Retinal pigment epithelial cell (primary cell): ENCODE measurements around the gene SACM1L.

Experiments used
- DNase-seq: peaks from one replicate; pipeline ENCODE4 v3.0.0-alpha.2; 2010; ENCODE audit warnings: low read depth
- H3K4me3 ChIP-seq: 2 replicates; pipeline ENCODE4 v1.5.1; 2011; ENCODE audit warnings: mild to moderate bottlenecking, low read length, control low read depth, moderate library complexity
- TF ChIP-seq, protein P1 (sequence below): conservative IDR thresholded peaks from 2 replicates; pipeline ENCODE4 v1.5.1; 2011; ENCODE audit warnings: low read depth, low read length, control low read depth, inconsistent platforms

Gene SACM1L

DNA sequence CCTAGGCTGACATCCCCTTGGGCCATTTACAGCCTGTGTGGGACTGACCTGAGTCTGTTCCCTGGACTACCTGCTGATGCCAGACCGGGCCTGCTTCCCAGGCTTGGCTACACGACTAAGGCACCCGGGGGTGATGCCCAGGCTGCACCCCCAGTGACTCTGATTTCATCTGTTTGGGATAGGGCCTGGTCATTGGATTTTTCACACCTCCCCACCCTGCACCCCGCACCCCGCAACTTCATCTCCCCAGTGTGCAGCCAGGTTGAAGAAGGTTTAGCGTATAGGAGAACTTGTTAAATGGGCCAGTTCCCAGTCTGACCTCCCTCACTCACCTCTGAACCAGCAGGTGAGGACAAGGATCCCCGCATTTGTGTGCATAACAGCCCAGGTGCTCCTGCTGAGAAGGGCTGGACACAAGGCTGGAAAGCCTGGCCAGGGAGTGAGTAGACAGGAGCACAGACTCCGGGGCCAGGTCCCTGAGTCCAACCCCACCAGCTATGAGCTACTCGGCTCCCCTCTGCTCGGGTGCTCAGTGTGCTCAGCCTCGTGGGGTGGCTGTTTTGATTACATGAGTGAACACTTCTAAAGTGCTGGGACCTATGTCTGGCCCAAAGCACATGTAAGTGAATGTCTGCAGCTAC is 88.7 kb downstream of the SACM1L start:
- DNase-seq, result no peak
- TF ChIP-seq, protein P1, sequence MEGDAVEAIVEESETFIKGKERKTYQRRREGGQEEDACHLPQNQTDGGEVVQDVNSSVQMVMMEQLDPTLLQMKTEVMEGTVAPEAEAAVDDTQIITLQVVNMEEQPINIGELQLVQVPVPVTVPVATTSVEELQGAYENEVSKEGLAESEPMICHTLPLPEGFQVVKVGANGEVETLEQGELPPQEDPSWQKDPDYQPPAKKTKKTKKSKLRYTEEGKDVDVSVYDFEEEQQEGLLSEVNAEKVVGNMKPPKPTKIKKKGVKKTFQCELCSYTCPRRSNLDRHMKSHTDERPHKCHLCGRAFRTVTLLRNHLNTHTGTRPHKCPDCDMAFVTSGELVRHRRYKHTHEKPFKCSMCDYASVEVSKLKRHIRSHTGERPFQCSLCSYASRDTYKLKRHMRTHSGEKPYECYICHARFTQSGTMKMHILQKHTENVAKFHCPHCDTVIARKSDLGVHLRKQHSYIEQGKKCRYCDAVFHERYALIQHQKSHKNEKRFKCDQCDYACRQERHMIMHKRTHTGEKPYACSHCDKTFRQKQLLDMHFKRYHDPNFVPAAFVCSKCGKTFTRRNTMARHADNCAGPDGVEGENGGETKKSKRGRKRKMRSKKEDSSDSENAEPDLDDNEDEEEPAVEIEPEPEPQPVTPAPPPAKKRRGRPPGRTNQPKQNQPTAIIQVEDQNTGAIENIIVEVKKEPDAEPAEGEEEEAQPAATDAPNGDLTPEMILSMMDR, result no peak
- H3K4me3 ChIP-seq, result no peak overlapping the region

DNA sequence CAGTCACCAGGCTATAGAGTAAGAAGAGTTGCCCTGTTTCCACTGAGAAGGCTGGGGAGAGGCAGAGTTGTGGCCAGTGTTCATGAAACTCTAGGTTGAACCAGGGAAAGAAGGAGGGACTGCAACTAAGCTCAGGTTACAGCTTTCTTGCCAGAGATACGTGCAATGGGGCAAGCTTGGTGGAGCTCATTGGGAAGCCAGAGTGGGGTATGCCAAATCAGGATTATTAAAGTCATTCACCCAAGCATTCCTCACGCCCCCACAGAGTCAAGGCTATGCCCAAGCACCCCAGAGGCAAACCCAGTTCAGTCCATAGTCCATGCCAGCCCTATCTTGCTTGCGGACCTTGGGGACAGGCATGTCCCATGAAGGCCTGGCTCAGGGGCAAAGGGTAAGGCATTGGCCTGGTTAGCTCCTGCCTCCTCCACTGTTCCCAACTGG is 89.6 kb downstream of the SACM1L start:
- TF ChIP-seq, protein P1, result no peak
- DNase-seq, result no peak
- no peak overlapping the region for H3K4me3 ChIP-seq

DNA sequence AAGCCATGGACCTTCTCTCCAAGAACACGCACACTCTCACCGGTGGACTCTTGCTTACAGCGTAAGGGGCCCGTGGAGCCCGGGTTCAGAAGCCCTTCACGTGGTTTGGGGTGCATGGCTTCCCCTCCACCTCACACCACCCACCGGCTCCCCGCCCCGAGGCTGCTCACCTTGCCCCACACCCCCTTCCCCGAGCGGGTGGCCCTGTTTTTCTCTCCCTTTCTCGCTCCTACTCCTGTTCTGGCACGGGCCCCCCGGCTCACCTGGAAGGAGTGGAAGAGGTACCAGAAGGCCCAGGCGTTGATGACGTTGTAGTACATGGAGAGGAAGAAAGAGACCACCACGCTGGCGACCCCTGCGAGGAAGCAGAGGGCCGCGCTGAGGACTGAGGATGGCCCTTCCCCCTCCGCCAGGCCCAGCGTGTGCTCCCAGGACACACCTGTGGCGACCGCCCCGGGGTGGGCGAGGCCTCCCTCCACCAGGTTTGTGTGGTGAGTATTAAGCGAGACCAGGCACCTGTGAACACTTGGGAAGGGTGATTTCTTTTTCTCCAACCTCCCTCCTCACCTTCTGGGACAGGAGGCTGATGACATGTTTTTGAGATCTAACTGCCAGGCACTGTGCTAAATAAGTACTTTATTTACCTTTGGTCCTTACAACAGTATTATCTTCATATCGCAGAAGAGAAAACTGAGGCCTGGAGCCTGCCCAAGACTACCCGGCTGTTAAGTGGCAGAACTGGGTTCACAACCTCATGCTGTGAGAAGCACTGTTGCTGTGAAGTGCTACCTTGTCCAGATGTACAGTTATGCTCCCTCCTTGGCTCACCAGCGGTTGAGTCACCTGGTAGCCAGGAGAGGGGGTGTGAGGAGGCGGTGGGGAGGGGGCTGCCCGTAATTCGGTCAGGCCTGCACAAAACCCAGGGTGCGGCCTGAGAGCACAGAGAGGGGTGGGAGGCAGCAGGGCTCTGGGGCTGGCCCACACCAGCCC is 90.8 kb downstream of the SACM1L start:
- TF ChIP-seq, protein P1, result no peak
- no peak for DNase-seq

DNA sequence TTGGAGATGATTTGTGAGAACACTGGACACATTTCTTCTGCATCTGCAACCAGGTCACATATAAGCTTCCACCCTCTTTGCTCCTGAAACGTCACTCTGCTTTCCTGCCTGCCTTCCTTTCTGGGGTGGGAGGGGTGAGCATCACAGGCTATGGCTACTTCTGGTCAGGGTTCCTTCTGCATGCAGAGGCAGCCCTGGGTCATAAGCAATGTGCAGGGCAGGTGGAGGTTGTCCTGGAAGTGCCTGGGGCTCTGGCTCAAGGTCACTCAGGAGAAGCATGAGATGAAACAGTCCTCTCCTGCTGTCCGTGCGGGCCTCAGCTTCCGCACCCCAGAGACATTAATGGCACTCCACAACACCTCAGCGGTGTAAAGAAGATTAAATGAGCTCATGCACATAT is 92.1 kb downstream of the SACM1L start:
- no peak overlapping the region for H3K4me3 ChIP-seq
- DNase-seq, result no peak
- TF ChIP-seq, protein P1, result no peak

More for the DNA sequence above, 90.8 kb downstream of the SACM1L start:
- no peak overlapping the region for H3K4me3 ChIP-seq

DNA sequence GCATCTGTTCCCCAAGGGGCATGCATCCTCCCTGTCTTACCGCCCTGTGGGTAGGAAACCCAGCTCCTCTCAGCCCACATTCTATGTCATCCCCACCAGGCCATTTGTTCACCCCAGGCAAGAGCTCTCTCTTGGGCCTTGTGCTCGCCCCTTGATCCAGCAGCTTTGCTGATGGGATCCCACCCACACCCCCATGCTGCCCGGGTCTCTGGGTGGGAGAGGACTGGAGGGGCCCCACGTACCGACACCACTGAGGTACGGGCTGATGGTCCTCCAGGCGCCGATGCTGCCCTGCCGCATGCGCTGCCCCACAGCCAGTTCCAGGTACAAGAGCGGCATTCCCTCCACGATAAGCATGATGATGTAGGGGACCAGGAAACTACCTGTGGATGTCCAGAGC is 92.6 kb downstream of the SACM1L start:
- TF ChIP-seq, protein P1, result no peak

DNA sequence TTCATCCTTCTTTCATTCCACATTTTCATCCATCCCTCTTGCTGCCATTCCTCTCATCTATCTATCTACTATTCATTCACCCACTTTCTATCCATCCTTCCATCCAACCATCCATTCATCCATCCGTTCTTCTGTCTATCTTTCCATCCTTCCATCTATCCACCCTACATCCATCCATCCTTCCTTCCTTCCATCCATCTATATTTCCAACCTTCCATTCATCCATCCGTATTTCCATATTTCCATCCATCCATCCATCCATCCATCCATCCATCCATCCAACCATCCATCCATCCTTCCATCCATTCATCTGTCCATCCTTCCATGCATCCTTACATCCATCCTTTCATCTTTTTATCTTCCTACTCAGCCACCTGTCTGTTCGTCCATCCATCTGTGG is 93.2 kb downstream of the SACM1L start:
- no peak for DNase-seq
- TF ChIP-seq, protein P1, result no peak
- H3K4me3 ChIP-seq, result no peak overlapping the region

More for the DNA sequence above, 92.6 kb downstream of the SACM1L start:
- DNase-seq, result no peak
- H3K4me3 ChIP-seq, result no peak overlapping the region

DNA sequence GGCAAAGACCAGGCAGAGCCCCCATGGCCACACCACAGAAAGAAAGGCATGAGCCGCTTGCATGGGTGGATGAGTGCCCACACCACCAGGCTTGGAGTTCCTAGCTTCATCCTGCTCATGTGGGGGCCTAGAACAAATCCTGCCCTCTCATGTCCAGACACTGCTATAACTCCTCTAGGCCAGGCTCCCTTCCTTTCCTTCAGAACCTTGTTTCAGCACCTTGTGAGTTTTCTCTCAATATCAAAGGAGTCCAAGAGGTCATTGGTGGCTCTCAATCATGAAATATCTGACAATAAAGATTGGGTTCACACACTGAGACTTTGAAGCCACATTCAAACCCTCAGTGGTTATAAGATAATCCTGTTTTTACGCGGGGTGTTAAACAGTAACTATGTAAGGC is 94.5 kb downstream of the SACM1L start:
- TF ChIP-seq, protein P1, result peak; percentile 11
- DNase-seq, result no peak
- H3K4me3 ChIP-seq, result no peak overlapping the region
